ENCODE measurements around the gene TFAP2A. TPM values are rescaled to one million over a fixed set of nuclear protein-coding genes. Genes with fewer than 3 reads are reported as not detected.

The TFAP2A gene
- total RNA-seq, 1 experiment from 2014 or later: 24.3 TPM

GRCh38 chr6:10412461-10413261, 2.2 kb downstream of the TFAP2A start:
- H3K4me1 ChIP-seq (ENCODE audit: control insufficient read depth in 1 of 2, insufficient read depth in 2 of 2, low read length in 2 of 2): peaks cover 5 to 18% of the 10 kb centered on the region in 2 experiments; a peak in 3 of 4 replicates
- H3K79me2 ChIP-seq (ENCODE audit: insufficient read depth, low read length): peaks cover 52% of the 10 kb centered on the region
- peak overlapping the region; percentile 64 to 87 for H3K4me3 ChIP-seq (replicated peaks in 1 of 2; ENCODE audit: low read depth in 1 of 2, low read length in 2 of 2)
- no peaks in the 10 kb centered on the region for H3K9me3 ChIP-seq (ENCODE audit: control insufficient read depth in 1 of 2, insufficient read depth in 1 of 2, low read depth in 1 of 2, low read length in 2 of 2)
- intact Hi-C loops (cut with micrococcal nuclease): loop anchor here (1.0 to 5.0 kb wide), 3 partner anchors 156 to 1430 kb away; no protein-coding TSS in a partner anchor
- H4K20me1 ChIP-seq (ENCODE audit: insufficient read depth): no peaks in the 10 kb centered on the region
- H3K36me3 ChIP-seq (ENCODE audit: control insufficient read depth in 1 of 2, insufficient read depth in 2 of 2, low read length in 2 of 2): peaks cover 4 to 8% of the 10 kb centered on the region in 2 experiments; a peak in 3 of 4 replicates
- ATAC-seq: peak; percentile 44
- peak overlapping the region; percentile 89 for H3K9ac ChIP-seq (ENCODE audit: low read length)
- RAD21 ChIA-PET (ENCODE audit: low non-redundant PET in 1 of 2, low total read pairs in 2 of 2, uncharacterized antibody in 2 of 2, unreplicated experiment in 2 of 2): no interaction called here
- no peak overlapping the region for H2AFZ ChIP-seq (ENCODE audit: low read depth, low read length, poor library complexity, severe bottlenecking)
- DNase-seq (ENCODE audit: low read depth, low spot score): no peak
- no peaks in the 10 kb centered on the region for H3K9me2 ChIP-seq (ENCODE audit: insufficient read depth)
- BruUV-seq (replicated peaks): no TSS peak
- H3K4me2 ChIP-seq (ENCODE audit: low read length): peak overlapping the region; percentile 100
- CTCF ChIA-PET: interaction anchor here (1.8 to 2.4 kb wide), 2 partner anchors 8 to 1162 kb away, joined by 7 read pairs; no protein-coding TSS in a partner anchor
- H3K27ac ChIP-seq (ENCODE audit: low read depth, low read length): peak overlapping the region; percentile 92
- H3K27me3 ChIP-seq (ENCODE audit: insufficient read depth, low read length): no peaks in the 10 kb centered on the region
- POLR2A ChIA-PET: interaction anchor here (0.6 to 3.1 kb wide), 2 partner anchors 7 to 1329 kb away, joined by 3 to 22 read pairs; no protein-coding TSS in a partner anchor
- TF ChIP-seq CEBPB (IDR thresholded peaks at IDR 0.05; ENCODE audit: low read depth): no peak; the same call in 1 of the 2 replicates
- TF ChIP-seq EZH2 (IDR thresholded peaks at IDR 0.05): no peak
- no peak for TF ChIP-seq SRF (IDR thresholded peaks at IDR 0.05; ENCODE audit: low read depth)
- no peak for TF ChIP-seq ATF3 (IDR thresholded peaks at IDR 0.05)
- peak; percentile 66 for TF ChIP-seq MAX (IDR thresholded peaks at IDR 0.05)
- TF ChIP-seq ZNF274 (IDR thresholded peaks at IDR 0.05; ENCODE audit: low read depth, low read length): no peak
- peak; percentile 38 for TF ChIP-seq YY1 (IDR thresholded peaks at IDR 0.05; ENCODE audit: extremely low read depth, insufficient replicate concordance, low read depth, low read length)
- TF ChIP-seq ELF1 (IDR thresholded peaks at IDR 0.05; ENCODE audit: borderline replicate concordance, low read depth): no peak
- TF ChIP-seq ZBTB33 (IDR thresholded peaks at IDR 0.05; ENCODE audit: extremely low read depth, insufficient replicate concordance, low read length): no peak
- peak; percentile 43; the same call in 1 of the 2 replicates for TF ChIP-seq CBX3 (IDR thresholded peaks at IDR 0.05; ENCODE audit: low read depth)
- no peak for TF ChIP-seq POLR2A (IDR thresholded peaks at IDR 0.05; ENCODE audit: borderline replicate concordance, extremely low read depth, insufficient read depth, insufficient read length)
- TF ChIP-seq FOSL1 (IDR thresholded peaks at IDR 0.05; ENCODE audit: low read depth): no peak
- no peak for TF ChIP-seq TCF7L2 (IDR thresholded peaks at IDR 0.05; ENCODE audit: borderline replicate concordance, extremely low read depth, insufficient read depth, insufficient read length)
- peak; percentile 77 for TF ChIP-seq POLR2AphosphoS5 (IDR thresholded peaks at IDR 0.05; ENCODE audit: low read depth, low read length)
- TF ChIP-seq SIN3A (IDR thresholded peaks at IDR 0.05; ENCODE audit: low read depth): peak; percentile 74
- TF ChIP-seq CTCF (IDR thresholded peaks at IDR 0.05 in 2 of 3, conservative IDR thresholded peaks at IDR 0.05 in 1 of 3; ENCODE audit: borderline replicate concordance in 1 of 3, insufficient read depth in 1 of 3, low read depth in 2 of 3, low read length in 2 of 3): peak in 1 of 3 experiments; percentile 7; a peak in 1 of 6 replicates
- no peak for TF ChIP-seq JUND (IDR thresholded peaks at IDR 0.05)
- 0 out of 2 replicates have a peak, but pooled peaks have one; percentile 49 for TF ChIP-seq EGR1 (IDR thresholded peaks at IDR 0.05; ENCODE audit: low read depth)
- TF ChIP-seq SP1 (IDR thresholded peaks at IDR 0.05; ENCODE audit: low read depth): peak; percentile 16; the same call in 1 of the 2 replicates
- TF ChIP-seq EZH2phosphoT487 (IDR thresholded peaks at IDR 0.05; ENCODE audit: borderline replicate concordance): no peak
- no peak for TF ChIP-seq RAD21 (IDR thresholded peaks at IDR 0.05; ENCODE audit: low read depth)
- TF ChIP-seq ZFX (IDR thresholded peaks at IDR 0.05): peak; percentile 74; the same call in 1 of the 2 replicates
